SK-N-MC (cell line): Measurements from ENCODE around the gene ARVCF.

Experiments
- EZH2 ChIP-seq: fragments of 200-600 bp; sonication (generic); IDR thresholded peaks from one replicate; pipeline ENCODE4 v1.6.1; 2017; ENCODE audit warnings: antibody characterized with exemption
- FOXP2 ChIP-seq: optimal IDR thresholded peaks from 2 replicates; pipeline ENCODE3; 2011; ENCODE audit warnings: mild to moderate bottlenecking, moderate library complexity; ENCODE audit not compliant: insufficient read depth; ENCODE audit errors: extremely low read length, control extremely low read depth
- POLR2AphosphoS5 ChIP-seq: IDR thresholded peaks from 2 replicates; pipeline ENCODE4 v1.6.1; 2012; ENCODE audit warnings: mild to moderate bottlenecking, low read depth, low read length, borderline replicate concordance

DNA sequence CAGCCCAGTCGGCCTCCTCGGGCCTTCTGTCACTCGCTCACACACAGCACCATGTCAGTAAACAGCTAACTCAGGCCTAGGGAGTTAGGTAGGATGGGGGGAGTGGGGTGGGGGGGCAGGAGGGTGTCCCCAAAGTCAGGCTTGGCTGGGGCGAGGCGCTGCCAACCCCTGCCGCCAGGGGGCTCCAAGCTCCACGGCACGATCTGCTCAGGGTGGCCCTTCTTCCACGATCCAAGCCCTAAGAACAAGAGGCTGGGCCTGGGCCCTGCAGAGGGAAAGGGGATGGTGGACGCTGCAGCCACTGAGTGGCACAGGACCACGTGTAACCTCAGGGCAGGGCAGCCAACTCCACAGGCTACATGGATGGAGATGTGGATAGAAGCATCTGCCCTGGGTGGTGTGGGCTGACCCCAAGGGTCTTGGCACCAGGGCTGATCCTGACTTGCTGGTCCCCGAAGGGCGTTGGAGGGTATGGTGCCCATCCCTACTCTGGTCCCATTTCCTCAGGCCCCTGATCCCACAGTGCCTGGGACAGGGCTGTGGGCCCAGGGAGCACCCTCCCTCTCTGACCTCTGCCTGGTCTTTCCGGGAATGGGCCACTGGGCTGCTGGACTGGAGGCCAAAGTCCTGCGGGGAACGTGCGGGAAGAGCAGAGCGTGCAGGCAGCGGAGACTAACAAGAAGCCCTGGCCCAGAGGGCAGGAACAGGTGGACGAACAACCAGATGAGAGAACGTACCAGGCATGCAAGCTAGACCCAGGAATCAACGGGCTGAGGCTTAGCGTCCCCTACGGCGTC lies 45.9 kb downstream of the ARVCF start:
- no peak for TF ChIP-seq EZH2
- TF ChIP-seq POLR2AphosphoS5, result no peak
- TF ChIP-seq FOXP2, result no peak
